ENCODE data around the gene R3HDML.

Gene R3HDML

GRCh38 chr20:44364068-44364467, 27.2 kb downstream of the R3HDML start:
- Histone ChIP-seq H3K9ac (ENCODE audit: low read depth, low read length) (no peak overlapping the region), H3K9me3 (ENCODE audit: insufficient read depth, low read length, severe bottlenecking) (no peaks in the 10 kb centered on the region), H3K79me2 (ENCODE audit: insufficient read depth, low read length) (no peaks in the 10 kb centered on the region), H3K27me3 (ENCODE audit: insufficient read depth, low read length, poor library complexity) (peaks cover 4% of the 10 kb centered on the region), H3K4me3 (ENCODE audit: low read depth in 1 of 2, low read length in 2 of 2) (no peak overlapping the region), H2AFZ (ENCODE audit: low read depth, low read length) (no peak overlapping the region), H3K4me1 (ENCODE audit: insufficient read depth, low read length) (no peaks in the 10 kb centered on the region), H3K27ac (ENCODE audit: low read length) (no peak overlapping the region), H4K20me1 (ENCODE audit: insufficient read depth, low read length) (no peaks in the 10 kb centered on the region), H3K36me3 (ENCODE audit: insufficient read depth, low read length) (no peaks in the 10 kb centered on the region), H3K4me2 (ENCODE audit: insufficient read depth, low read length) (no peak overlapping the region)
- DNase-seq (no peak), ATAC-seq (ENCODE audit: insufficient read depth, low read depth) (no peak)
- TF ChIP-seq CTCF (IDR thresholded peaks at IDR 0.05; ENCODE audit: borderline replicate concordance, extremely low read depth, low read length, poor library complexity, severe bottlenecking) (no peak), EZH2 (IDR thresholded peaks at IDR 0.05; ENCODE audit: borderline replicate concordance, low read depth, low read length, severe bottlenecking) (no peak)

GRCh38 chr20:44364780-44365179, 27.9 kb downstream of the R3HDML start:
- H2AFZ ChIP-seq (ENCODE audit: low read depth, low read length), result no peak overlapping the region

GRCh38 chr20:44367746-44368145, 30.9 kb downstream of the R3HDML start:
- Histone ChIP-seq H2AFZ (ENCODE audit: low read depth, low read length) (no peak overlapping the region), H3K4me3 (ENCODE audit: low read depth in 1 of 2, low read length in 2 of 2) (no peak overlapping the region), H3K27me3 (ENCODE audit: insufficient read depth, low read length, poor library complexity) (peaks cover 7% of the 10 kb centered on the region), H3K4me1 (ENCODE audit: insufficient read depth, low read length) (no peaks in the 10 kb centered on the region), H3K4me2 (ENCODE audit: insufficient read depth, low read length) (no peak overlapping the region), H3K79me2 (ENCODE audit: insufficient read depth, low read length) (no peaks in the 10 kb centered on the region), H3K9me3 (ENCODE audit: insufficient read depth, low read length, severe bottlenecking) (no peaks in the 10 kb centered on the region), H3K27ac (ENCODE audit: low read length) (no peak overlapping the region), H4K20me1 (ENCODE audit: insufficient read depth, low read length) (no peaks in the 10 kb centered on the region), H3K9ac (ENCODE audit: low read depth, low read length) (no peak overlapping the region), H3K36me3 (ENCODE audit: insufficient read depth, low read length) (no peaks in the 10 kb centered on the region)
- no peak for TF ChIP-seq EZH2 (IDR thresholded peaks at IDR 0.05; ENCODE audit: borderline replicate concordance, low read depth, low read length, severe bottlenecking)
- no peak for TF ChIP-seq CTCF (IDR thresholded peaks at IDR 0.05; ENCODE audit: borderline replicate concordance, extremely low read depth, low read length, poor library complexity, severe bottlenecking)
- no peak for DNase-seq
- ATAC-seq (ENCODE audit: insufficient read depth, low read depth), result no peak

More at GRCh38 chr20:44364780-44365179, 27.9 kb downstream of the R3HDML start:
- H3K27me3 ChIP-seq (ENCODE audit: insufficient read depth, low read length, poor library complexity), result peaks cover 4% of the 10 kb centered on the region
- H3K27ac ChIP-seq (ENCODE audit: low read length), result no peak overlapping the region
- no peak overlapping the region for H3K9ac ChIP-seq (ENCODE audit: low read depth, low read length)
- no peaks in the 10 kb centered on the region for H3K79me2 ChIP-seq (ENCODE audit: insufficient read depth, low read length)
- ATAC-seq (ENCODE audit: insufficient read depth, low read depth), result no peak
- H3K4me1 ChIP-seq (ENCODE audit: insufficient read depth, low read length), result no peaks in the 10 kb centered on the region
- H3K9me3 ChIP-seq (ENCODE audit: insufficient read depth, low read length, severe bottlenecking), result no peaks in the 10 kb centered on the region
- H3K36me3 ChIP-seq (ENCODE audit: insufficient read depth, low read length), result no peaks in the 10 kb centered on the region
- no peak overlapping the region for H3K4me3 ChIP-seq (ENCODE audit: low read depth in 1 of 2, low read length in 2 of 2)
- DNase-seq, result no peak
- H3K4me2 ChIP-seq (ENCODE audit: insufficient read depth, low read length), result no peak overlapping the region
- TF ChIP-seq CTCF (IDR thresholded peaks at IDR 0.05; ENCODE audit: borderline replicate concordance, extremely low read depth, low read length, poor library complexity, severe bottlenecking), result no peak
- TF ChIP-seq EZH2 (IDR thresholded peaks at IDR 0.05; ENCODE audit: borderline replicate concordance, low read depth, low read length, severe bottlenecking), result no peak
- no peaks in the 10 kb centered on the region for H4K20me1 ChIP-seq (ENCODE audit: insufficient read depth, low read length)

Data from DND-41 (cell line).